ENCODE measurements around the gene C15orf61. TPM values are rescaled to one million over a fixed set of nuclear protein-coding genes. Genes with fewer than 3 reads are reported as not detected.

The C15orf61 gene
- total RNA-seq, 1 experiment from 2014 or later: 10.5 TPM

- no peak for DNase-seq
- Histone ChIP-seq H3K4me1 (no peaks in the 10 kb centered on the region), H3K4me3 (ENCODE audit: low read depth, low read length) (no peak overlapping the region), H3K27me3 (replicated peaks; ENCODE audit: control insufficient read depth, insufficient read depth, low read length) (no peaks in the 10 kb centered on the region), H3K36me3 (ENCODE audit: control insufficient read depth, insufficient read depth, low read length) (peaks cover 2% of the 10 kb centered on the region; the same call in 1 of the 2 replicates), H3K9me3 (peaks cover 5% of the 10 kb centered on the region; the same call in 1 of the 2 replicates)
- H3K9me3 Mint-ChIP-seq (ENCODE audit: unreplicated experiment): no peaks in the 10 kb centered on the region
- BruUV-seq (replicated peaks): no TSS peak
- ChIA-PET POLR2A (interaction anchor here (0.8 kb wide), 1 partner anchor 39 kb away, joined by 3 read pairs; the partner anchor contains the start of gene C15orf61), CTCF (no interaction called here)
- no peak overlapping the region for H3K27ac Mint-ChIP-seq (ENCODE audit: unreplicated experiment)
- intact Hi-C loops (cut with micrococcal nuclease; ENCODE audit: unreplicated experiment): no loop called here
- H3K36me3 Mint-ChIP-seq (ENCODE audit: insufficient read depth, unreplicated experiment): no peaks in the 10 kb centered on the region
- no peaks in the 10 kb centered on the region for H3K4me1 Mint-ChIP-seq (ENCODE audit: low read depth, unreplicated experiment)
- H3K4me3 Mint-ChIP-seq (ENCODE audit: unreplicated experiment): no peak overlapping the region
- TF ChIP-seq CTCF (IDR thresholded peaks at IDR 0.05; ENCODE audit: insufficient read depth in 1 of 2, low read depth in 1 of 2, low read length in 1 of 2, severe bottlenecking in 1 of 2, unreplicated experiment in 1 of 2): no peak
- no peaks in the 10 kb centered on the region for H3K27me3 Mint-ChIP-seq (ENCODE audit: insufficient read depth, unreplicated experiment)
These were observed 38.6 kb downstream of the C15orf61 start for GRCh38 chr15:67559576-67559975.

GRCh38 chr15:67560320-67560719 lies 39.4 kb downstream of the C15orf61 start:
- BruUV-seq (replicated peaks): no TSS peak
- Mint-ChIP-seq H3K4me1 (ENCODE audit: low read depth, unreplicated experiment) (no peaks in the 10 kb centered on the region), H3K36me3 (ENCODE audit: insufficient read depth, unreplicated experiment) (no peaks in the 10 kb centered on the region), H3K27me3 (ENCODE audit: insufficient read depth, unreplicated experiment) (no peaks in the 10 kb centered on the region), H3K9me3 (ENCODE audit: unreplicated experiment) (no peaks in the 10 kb centered on the region), H3K4me3 (ENCODE audit: unreplicated experiment) (no peak overlapping the region), H3K27ac (ENCODE audit: unreplicated experiment) (no peak overlapping the region)
- Histone ChIP-seq H3K27me3 (replicated peaks; ENCODE audit: control insufficient read depth, insufficient read depth, low read length) (no peaks in the 10 kb centered on the region), H3K4me3 (ENCODE audit: low read depth, low read length) (no peak overlapping the region), H3K4me1 (no peaks in the 10 kb centered on the region), H3K36me3 (ENCODE audit: control insufficient read depth, insufficient read depth, low read length) (peaks cover 2% of the 10 kb centered on the region; the same call in 1 of the 2 replicates), H3K9me3 (peaks cover 5% of the 10 kb centered on the region; the same call in 1 of the 2 replicates)
- intact Hi-C loops (cut with micrococcal nuclease; ENCODE audit: unreplicated experiment): no loop called here
- no peak for DNase-seq
- CTCF ChIA-PET: no interaction called here
- POLR2A ChIA-PET: interaction anchor here (0.6 kb wide), 1 partner anchor 566 kb away, joined by 3 read pairs; no protein-coding TSS in a partner anchor
- TF ChIP-seq CTCF (IDR thresholded peaks at IDR 0.05; ENCODE audit: insufficient read depth in 1 of 2, low read depth in 1 of 2, low read length in 1 of 2, severe bottlenecking in 1 of 2, unreplicated experiment in 1 of 2): no peak

GRCh38 chr15:67563092-67563491 lies 42.2 kb downstream of the C15orf61 start:
- Mint-ChIP-seq H3K27me3 (ENCODE audit: insufficient read depth, unreplicated experiment) (no peaks in the 10 kb centered on the region), H3K9me3 (ENCODE audit: unreplicated experiment) (no peaks in the 10 kb centered on the region), H3K4me1 (ENCODE audit: low read depth, unreplicated experiment) (no peaks in the 10 kb centered on the region), H3K4me3 (ENCODE audit: unreplicated experiment) (no peak overlapping the region), H3K27ac (ENCODE audit: unreplicated experiment) (no peak overlapping the region), H3K36me3 (ENCODE audit: insufficient read depth, unreplicated experiment) (no peaks in the 10 kb centered on the region)
- ChIA-PET POLR2A (no interaction called here), CTCF (no interaction called here)
- H3K4me3 ChIP-seq (ENCODE audit: low read depth, low read length): no peak overlapping the region
- no peaks in the 10 kb centered on the region for H3K4me1 ChIP-seq
- no peak for TF ChIP-seq CTCF (IDR thresholded peaks at IDR 0.05; ENCODE audit: insufficient read depth in 1 of 2, low read depth in 1 of 2, low read length in 1 of 2, severe bottlenecking in 1 of 2, unreplicated experiment in 1 of 2)
- peaks cover 2% of the 10 kb centered on the region; the same call in 1 of the 2 replicates for H3K36me3 ChIP-seq (ENCODE audit: control insufficient read depth, insufficient read depth, low read length)
- no peaks in the 10 kb centered on the region for H3K27me3 ChIP-seq (replicated peaks; ENCODE audit: control insufficient read depth, insufficient read depth, low read length)
- intact Hi-C loops (cut with micrococcal nuclease; ENCODE audit: unreplicated experiment): no loop called here
- no peaks in the 10 kb centered on the region for H3K9me3 ChIP-seq
- no TSS peak for BruUV-seq (replicated peaks)
- no peak for DNase-seq
